GM21423 (cell line): ENCODE measurements around the gene RUNX2.

Source experiments
- ATAC-seq: cut with Tn5 transposase; IDR thresholded peaks from one replicate; pipeline ENCODE4 v1.9.1; 2021; ENCODE audit warnings: mild to moderate bottlenecking, moderate library complexity; ENCODE audit not compliant: unreplicated experiment

Gene RUNX2

DNA sequence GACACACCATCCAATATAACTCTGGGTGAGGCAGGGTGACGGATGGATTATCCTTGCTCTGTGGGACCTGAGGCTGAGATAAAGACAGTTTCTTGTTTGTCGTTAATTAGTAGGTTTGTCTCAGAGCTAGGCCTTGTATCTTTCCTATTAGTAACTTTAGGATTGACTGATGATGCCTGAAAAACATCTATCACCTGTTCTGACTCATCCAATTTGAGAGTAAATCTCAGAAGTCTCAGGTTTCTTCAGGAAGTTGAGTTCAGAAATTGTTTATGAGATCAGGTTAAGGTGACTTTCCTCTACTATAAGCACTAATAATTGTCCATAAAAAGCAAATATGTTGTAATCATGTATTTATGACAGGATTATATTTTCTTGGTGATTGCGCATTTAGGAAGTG, 179.1 kb downstream of the RUNX2 start:
- no peak for ATAC-seq

DNA sequence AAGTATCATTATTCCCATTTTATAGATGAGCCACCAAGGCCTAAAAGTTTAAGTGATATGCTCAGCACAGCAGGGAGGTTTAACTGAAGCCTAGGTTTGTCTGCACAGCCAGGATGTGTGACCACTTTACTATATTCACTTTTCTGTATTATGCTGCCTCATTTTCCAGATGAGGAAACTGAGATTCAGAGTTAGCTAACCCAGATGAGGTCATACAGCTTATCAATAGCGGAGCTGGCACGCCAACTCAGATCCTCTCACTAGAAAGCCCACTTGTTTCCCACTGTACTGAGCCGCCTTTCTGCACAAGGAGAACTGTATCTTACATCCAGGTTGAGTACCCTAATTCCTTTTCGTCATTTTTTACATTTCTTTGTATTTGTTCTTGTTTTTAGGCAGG, 181.3 kb downstream of the RUNX2 start:
- no peak for ATAC-seq

DNA sequence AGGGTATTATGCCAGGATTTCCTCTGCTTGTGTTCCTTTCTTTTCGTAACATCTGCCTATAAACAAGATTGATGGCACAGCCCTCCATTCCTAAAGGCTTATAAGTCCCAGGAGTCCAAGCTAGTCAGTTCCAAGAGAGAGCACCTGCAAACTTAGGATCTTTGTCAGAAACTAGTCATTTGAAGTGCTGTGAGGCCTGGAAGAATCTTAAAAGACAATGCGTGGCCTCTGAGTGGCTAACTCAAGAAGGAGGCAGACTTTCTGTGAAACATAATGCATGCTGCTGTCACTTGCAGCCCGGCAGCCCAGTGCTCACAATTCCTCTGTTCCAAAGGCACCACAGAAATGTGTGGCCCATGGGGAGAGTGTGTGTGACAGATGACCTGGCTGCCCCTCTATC, 184.6 kb downstream of the RUNX2 start:
- ATAC-seq = no peak

DNA sequence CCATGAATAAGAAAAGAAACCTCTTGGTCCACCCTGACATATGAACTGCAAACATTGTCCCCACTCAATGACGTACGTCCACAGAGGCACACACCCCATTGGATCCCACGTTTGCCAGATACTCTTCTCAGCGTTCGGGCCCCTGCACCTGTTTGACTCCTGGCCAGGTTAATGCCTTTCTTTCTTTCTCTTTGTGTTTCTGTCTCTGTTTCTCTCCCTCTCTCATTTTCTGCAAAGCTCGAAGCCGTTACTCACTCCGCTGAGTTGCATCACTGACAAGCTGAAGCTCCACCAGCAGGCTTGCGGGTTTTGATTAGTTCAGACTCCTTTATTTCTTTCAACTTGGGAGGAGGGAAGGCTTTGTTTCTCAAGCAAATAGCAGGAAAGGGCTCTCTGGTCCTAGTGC, 185.1 kb downstream of the RUNX2 start:
- ATAC-seq = no peak

DNA sequence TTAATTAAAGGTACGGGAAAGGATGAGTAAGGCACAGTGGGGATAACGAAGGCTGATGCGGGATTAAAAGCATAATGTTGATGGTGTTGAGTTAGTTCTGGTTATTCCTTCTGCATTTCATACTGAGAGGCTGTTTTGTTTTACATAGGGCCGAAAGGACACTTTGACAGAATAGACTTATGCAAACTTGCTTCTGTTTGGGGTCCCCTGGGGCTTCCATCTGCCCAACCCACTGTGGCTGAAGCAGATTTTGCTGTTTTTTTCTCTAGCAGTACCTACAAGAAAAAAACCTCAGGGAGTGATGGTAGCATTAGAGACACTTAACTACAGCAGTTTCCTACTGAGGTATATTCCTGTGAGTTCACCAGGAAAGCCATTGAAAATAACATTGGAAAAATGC, 185.7 kb downstream of the RUNX2 start:
- ATAC-seq = no peak

DNA sequence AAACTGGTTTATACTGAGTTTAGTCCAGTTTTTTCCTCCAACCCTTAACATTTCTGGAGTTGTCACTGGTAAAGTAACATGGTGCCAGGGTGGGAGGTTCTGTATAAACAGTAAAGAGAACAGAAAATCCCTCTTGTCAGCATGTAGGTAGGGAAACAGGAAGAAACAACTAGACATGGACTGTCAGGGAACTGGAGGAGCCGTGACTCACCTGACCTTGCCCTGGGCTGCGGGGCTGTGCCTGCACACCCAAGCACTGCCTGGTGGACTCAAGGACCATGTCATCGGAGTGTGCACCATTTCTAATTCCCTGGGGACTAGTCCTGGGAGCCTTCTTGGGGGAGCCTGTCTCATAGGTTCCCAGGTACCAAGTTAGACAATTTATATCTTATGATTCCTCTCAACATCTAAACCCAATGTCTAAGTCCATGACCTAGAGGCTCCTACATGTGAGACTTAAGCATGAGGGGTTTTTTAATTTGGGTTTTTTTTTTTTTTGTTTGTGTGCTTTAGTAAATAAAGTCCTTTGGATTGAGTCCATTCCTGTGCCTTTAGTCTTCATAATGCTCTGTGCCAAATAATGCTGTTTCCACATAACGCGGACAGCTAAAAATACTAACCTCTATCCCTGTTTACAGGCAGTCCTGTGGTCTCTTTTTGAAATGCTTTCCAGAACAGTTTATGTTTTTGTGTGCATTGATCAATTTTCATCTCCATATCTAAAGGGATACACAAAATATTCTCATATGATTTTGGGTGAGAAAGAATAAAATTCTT, 186.5 kb downstream of the RUNX2 start:
- no peak for ATAC-seq

DNA sequence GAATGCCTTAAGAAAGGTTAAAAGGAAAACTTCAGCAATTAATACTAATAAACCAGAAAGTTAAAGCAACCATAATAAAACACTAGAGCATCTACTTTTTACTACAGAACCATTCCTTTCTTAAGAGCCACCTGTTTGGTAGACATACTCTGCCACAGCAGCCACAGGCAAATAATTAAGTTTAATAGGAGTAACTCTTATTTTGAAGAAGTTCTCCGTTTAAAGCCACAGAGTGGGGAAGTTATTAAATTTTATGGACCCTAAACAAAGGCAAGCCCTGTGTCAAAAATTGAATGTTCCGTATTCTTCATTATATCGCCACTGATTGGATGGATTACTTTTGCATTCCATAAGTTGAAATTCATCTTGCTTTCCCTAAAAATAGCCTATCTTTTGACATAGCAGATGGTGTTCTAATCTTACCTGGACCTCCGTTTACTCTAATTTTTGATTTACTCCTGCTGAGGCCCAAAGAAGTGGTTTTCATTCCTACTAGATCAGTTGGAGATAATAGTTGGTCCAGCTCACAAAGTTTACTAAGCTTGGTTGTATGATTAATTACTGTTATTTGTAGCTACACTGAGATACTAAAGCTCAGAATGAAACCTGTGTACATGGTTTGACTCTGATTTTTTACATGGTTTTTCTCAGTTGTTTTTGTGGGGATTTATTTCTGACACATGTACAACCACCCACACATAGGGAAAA, 190.0 kb downstream of the RUNX2 start:
- ATAC-seq = no peak

DNA sequence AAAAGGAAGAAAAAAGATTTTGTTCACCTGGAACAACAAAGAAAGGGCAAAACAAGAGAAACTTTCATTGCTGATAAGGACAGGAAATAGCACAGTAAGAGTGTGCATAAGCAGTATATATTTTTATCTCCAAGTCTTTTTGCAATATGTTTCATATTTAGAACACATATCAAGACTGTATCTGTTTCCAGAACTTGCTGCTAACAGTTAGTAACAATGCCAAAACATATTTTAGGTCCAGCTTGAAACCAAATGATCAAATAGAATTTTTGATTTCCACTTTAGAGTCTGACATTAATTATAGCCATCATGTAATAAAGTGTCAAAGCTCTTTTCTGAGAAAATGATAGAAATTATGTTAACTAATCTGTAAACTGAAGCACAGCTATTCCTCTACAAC, 193.1 kb downstream of the RUNX2 start:
- no peak for ATAC-seq

DNA sequence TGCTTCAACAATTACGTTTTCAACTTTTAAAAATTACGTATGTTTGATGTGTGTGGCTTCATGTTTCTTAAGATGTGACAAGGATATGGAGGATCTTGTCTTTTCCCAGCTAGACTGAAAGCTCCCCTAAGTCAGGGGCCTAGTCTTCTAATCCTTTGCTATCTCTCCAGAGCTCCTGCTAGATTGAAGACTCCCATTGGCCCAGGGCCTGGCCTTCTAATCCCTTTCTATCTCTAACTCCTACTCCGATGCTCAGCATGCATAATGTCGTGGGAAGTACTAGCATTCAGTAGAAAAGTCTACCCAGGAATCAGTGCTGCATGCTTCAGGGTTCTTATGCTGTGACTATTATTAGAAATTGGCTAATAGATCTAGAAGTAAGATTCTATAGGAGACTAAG, 194.4 kb downstream of the RUNX2 start:
- ATAC-seq = no peak

DNA sequence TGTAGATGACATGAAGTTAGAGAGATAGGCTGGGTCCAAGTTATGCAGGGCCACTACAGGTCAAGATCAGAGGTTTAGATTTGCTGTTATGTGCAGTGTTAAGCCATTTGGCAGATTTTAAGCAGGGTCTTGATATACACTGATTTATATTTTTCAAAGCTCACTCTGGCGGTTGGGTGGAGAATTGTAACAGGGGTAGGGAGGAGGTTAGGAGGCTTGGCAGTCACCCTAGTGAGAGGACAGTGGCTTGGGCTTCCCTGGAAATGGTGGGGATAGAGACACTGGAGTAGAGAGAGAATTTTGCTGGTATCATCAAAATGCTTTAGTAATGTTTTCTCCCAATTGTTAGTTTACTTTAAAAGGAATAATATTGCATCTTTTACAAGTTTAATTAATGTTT, 199.1 kb downstream of the RUNX2 start:
- no peak for ATAC-seq

DNA sequence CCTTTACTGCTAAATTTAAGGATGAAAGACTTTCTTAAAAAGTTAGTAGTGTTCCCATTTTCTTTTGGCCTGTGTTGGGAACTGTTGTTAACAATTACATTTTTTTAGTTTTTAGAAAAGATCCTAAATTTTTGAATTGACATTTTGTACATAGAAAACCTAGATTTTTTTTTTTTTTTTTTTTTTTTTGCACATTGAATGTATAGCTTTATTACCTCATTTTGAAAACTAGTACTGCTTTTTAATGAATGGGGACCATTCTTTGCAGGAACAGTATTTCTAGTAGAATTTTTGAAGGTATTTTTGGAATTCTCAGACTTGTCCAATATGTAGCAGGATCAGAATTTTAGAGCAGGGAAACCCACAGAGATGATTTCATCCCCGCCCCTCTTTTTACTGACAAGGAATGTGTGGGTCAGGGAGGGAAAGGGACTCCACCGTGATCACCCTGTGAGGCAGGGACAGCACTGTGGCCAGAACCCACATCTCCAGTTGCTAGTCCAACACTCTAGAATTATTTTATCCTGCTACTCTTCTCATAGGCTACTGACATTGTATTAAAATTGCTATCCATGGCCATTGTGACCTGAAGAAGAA, 204.0 kb downstream of the RUNX2 start:
- no peak for ATAC-seq

DNA sequence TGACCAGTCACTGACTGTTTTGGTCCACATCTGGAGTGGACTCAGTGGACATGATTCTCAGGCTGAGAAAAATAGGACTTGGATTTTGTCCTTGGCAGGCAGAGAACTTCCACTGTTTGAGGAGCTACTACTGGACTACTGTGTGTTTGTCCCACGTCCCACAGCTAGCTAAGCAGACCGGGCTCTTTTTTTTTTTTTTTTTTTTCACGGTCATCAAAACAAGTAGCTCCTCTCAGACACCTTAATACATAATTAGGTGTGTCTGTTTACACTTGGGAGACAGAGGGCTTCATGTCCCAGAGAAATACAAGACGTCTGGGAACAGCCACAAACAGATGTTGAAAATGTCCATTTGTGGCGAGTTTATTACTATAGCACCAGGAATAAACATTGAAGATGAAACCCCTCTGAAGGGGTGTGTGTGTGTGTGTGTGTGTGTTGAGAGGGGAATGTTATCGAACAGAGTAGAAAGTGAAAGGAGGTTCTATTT, 204.6 kb downstream of the RUNX2 start:
- no peak for ATAC-seq

DNA sequence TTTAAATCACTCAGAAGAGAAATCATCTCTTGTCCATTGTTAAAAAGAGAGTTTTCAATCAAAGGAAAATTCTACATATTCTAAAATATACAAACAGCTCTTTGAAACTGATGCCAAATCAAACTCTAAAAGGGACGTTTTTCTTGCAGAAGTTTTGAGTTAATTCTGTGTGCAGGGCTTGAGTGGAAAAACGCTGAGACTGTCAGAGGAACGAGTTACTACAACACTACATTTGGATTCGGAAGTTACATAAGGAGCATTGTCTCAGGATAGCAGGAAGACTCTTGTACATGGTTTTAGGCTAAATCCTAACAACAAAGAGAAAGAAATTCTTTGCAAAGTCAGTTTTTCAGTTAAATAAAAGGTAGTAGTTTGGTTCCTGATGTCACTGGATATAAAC, 205.3 kb downstream of the RUNX2 start:
- ATAC-seq = no peak

DNA sequence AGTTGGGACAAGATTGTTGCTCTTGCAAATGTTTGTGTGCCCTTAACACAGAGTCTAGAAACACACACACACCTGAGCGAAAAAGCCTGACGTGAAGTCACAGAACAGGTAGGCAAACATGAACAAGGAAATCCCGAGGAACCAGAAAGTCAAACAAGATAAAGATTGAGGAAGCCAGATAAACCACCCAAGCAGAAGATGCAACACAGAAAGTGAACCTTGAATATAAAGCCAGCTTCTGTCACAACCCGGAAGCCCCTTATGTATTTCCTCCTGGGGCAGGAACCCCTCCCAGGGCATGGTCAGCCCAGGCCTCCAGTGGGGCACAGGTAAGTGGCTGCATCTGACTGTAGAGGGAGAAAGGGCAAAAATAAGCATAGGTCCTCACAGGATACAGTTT, 207.8 kb downstream of the RUNX2 start:
- ATAC-seq = no peak

DNA sequence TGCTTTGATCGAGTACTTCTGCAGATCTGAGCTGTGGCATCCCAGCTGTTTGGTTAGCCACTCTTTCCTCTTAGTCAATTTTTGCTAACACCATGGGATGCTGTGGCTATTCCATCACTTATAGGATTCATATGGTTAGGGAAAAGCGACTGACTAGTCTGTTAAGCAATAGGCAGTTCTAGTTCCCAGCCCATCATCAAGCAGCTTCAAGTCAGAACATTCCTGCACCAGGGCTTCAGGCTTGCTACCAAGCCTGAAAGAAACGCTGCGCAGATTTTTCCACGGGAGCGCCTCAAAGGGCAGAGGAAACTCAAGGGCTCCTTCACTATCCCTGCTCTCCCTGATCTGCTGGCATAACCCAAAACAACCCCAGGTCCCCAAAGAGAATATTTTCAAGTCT, 209.4 kb downstream of the RUNX2 start:
- ATAC-seq = no peak

DNA sequence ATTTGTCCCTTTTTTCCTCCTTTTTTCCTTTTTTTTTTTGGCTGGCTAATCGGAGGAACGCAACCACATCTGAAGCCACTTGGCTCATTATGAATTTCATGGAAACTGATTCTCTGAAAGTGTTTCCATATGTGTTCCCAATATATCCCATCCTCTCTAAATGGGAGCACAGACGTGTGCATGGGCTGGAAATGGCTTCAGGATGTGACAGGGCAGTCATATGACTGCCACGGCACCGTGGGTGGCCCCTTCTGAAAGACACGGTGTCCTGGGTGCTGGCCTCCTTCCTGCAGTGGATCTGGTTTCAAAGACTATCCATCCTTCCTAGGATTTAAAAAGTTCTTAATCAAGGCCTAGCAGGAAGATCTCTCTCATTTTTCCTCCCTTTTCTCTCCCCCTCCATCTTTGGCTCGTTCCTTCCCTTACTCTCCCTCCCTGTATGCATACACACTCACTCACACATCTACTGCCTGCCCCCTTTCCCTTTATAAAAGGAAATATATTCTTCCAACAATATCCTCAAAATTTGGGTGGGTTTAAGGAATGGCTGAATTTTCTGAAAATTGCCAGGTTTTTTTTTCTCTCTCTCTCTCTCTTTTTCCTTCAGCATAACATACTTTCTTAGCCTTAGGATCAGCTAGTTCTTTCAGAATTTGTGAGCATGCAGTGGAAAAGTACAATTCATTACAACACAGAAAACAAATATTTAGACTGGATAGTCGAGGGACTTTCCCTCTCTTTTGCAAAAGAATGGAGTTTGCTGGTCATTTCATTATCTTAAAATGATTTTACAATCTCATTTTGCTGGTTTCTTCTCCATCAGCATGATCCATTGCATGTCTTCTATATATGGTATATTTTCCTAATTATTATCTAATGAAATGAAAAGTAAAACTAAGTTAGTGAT, 210.8 kb downstream of the RUNX2 start:
- no peak for ATAC-seq

DNA sequence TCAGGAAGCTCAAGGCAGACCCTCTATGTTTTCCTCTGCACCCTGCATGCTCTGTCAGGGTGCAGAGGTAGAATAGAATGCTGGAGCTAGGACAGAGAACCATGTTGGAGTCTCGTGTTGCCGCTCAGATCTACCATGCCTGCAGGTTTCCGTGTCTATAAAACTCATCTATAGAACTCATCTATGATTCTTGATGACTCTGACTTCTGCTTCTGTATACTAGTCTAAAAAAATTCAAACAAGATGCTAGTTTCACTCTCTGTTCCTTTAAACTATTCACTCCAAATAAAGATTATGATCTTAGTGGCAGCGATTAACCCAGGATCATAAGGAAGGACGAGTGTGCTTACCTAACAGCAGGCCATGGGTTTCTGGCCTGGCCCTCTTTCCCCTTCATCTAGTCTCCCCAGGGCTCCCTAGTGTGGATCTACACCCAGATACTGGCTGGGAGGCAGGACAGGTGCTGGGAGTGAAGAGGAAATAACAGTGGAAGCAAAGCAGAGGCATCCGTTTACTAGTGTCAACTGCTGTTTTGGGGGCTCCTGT, 212.3 kb downstream of the RUNX2 start:
- no peak for ATAC-seq

DNA sequence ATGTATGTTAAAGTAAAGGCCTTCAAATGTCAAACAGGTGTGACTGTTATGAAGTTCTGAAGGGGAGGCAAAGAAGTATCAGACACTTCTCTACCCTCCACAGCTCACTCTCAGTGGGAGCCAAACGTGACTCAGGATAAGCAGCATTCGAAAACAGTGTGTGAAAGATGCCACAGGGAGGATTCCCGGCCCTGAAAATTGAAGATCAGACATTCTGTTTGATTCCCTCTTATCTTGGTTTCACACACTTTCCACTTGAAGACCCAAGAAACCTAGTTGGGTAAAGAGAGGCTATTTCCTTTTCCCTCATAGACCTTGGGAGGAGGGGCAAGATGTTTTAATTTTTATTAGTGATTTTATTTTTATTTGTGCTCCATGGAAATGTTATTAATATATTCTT, 213.8 kb downstream of the RUNX2 start:
- no peak for ATAC-seq

DNA sequence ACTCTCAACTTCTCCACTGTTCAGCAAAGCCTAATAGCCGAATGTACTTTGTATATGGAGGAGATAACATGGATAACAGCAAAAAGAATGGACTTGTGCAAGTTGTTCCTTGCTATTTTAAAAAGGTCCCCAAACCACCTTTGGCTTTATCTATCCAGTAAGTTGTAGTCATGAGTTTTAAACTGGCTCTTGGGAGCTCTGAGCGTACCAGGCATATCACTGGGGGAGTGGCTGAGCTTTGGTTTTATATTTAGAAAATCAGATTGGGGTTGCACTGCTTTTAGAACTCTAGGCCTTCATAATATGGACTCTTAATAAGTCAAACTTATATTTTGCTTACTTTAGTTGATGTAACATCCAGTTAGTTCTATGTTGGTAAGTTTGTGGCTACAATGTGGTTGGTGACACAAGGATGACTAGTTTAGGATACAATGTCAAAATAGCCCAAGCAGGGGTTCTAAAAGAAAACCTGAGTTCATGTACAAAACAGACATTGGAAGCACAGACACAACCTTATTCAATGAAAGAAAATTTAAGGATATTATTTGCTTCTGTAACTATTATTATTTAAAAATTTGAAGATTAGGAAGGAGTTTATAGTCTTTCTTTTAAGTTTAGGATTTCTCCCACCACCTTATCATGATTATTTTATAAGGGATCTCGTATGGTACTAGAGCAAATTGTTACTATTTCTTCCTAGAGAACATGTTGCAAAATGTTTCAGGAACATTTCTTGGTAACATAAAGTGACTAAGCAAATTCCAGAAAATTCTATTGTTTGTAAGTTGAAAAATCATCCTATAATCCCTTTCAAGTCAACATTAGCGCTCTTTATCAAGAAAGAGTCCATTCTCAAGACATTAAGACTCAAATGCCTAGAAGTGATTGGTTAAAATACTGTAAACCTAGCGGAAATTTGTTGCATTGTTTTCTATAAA, 215.4 kb downstream of the RUNX2 start:
- ATAC-seq = no peak

DNA sequence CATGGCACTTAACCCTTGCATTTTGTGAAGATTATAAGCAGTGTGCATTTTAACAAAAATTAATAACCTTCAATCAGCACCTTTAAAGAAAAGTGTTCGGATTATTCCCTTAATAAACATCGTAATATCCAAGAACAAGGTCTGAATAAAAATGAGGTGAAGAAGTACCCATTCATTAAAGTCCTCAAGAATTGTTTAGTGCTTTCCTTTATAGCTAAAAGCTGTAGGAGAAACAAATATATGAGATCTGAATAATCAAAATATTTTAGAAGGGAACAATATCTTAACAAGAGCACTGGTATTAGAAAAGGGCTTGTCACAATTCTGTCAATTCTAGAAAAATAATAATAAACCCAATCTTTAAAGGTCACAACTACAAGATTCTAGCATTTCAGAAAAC, 217.3 kb downstream of the RUNX2 start:
- ATAC-seq = no peak
